Thoracic aorta (tissue), 2 donors: ENCODE data around the gene CNKSR3. TPM values are rescaled to one million over a fixed set of nuclear protein-coding genes. Genes with fewer than 3 reads are reported as not detected.

Source experiments
- ATAC-seq: fragments of 150-250 bp; one replicate; pipeline ENCODE4 v1.8.0; 2017; ENCODE audit warnings: low read depth; ENCODE audit not compliant: insufficient number of reproducible peaks, low FRiP score
- DNase-seq: peaks from one replicate; pipeline ENCODE4 v3.0.0-alpha.2; 2020; ENCODE audit warnings: low spot score
- H3K27ac ChIP-seq, 2 donors: fragments of 200-600 bp; sonication (generic); 1 replicate in 1 of 2; 2 replicates in 1 of 2; pipeline ENCODE4 v1.5.1; 2016; ENCODE audit warnings: mild to moderate bottlenecking in 2 of 2, moderate library complexity in 2 of 2
- H3K27me3 ChIP-seq: fragments of 200-600 bp; sonication (generic); replicated peaks from 2 replicates; pipeline ENCODE4 v1.6.0; 2016; ENCODE audit warnings: mild to moderate bottlenecking; ENCODE audit not compliant: insufficient read depth
- H3K36me3 ChIP-seq: fragments of 200-600 bp; sonication (generic); one replicate; pipeline ENCODE4 v1.5.1; 2016
- H3K4me1 ChIP-seq, 2 donors: fragments of 200-600 bp; sonication (generic); 1 replicate in 1 of 2; 2 replicates in 1 of 2; pipeline versions ENCODE4 v1.5.1 to v1.6.0; 2016; ENCODE audit warnings: low read depth in 2 of 2, mild to moderate bottlenecking in 1 of 2; ENCODE audit not compliant: control insufficient read depth in 1 of 2
- H3K4me3 ChIP-seq: fragments of 200-600 bp; sonication (generic); 2 replicates; pipeline ENCODE4 v1.5.1; 2016; ENCODE audit warnings: mild to moderate bottlenecking
- H3K9me3 ChIP-seq: fragments of 200-600 bp; sonication (generic); 2 replicates; pipeline ENCODE4 v1.5.1; 2016
- CTCF ChIP-seq: fragments of 200-600 bp; sonication (generic); IDR thresholded peaks from one replicate; pipeline ENCODE4 v1.5.1; 2019; ENCODE audit warnings: antibody characterized with exemption
- total RNA-seq, 2 donors: library from RNA; depleted of rRNA; stranded (reverse); fragments of >200 nt; gene quantifications; one replicate each; pipeline versions ENCODE4 v1.1.0 to v1.2.3, GENCODE V29; 2016

The CNKSR3 gene
- total RNA-seq, 2 donors from 2014 or later, result 20.2 to 22.9 TPM

GRCh38 chr6:154361476-154361875 lies 149.0 kb downstream of the CNKSR3 start:
- no peak for TF ChIP-seq CTCF
- Histone ChIP-seq H3K4me3 (no peak overlapping the region), H3K27ac (no peak overlapping the region), H3K27me3 (no peaks in the 10 kb centered on the region), H3K36me3 (no peaks in the 10 kb centered on the region), H3K4me1 (no peaks in the 10 kb centered on the region), H3K9me3 (no peaks in the 10 kb centered on the region)
- ATAC-seq, result no peak
- DNase-seq, result no peak

GRCh38 chr6:154360476-154360875 lies 150.0 kb downstream of the CNKSR3 start:
- Histone ChIP-seq H3K4me3 (no peak overlapping the region), H3K27ac (no peak overlapping the region), H3K36me3 (no peaks in the 10 kb centered on the region), H3K4me1 (no peaks in the 10 kb centered on the region), H3K27me3 (no peaks in the 10 kb centered on the region), H3K9me3 (no peaks in the 10 kb centered on the region)
- TF ChIP-seq CTCF, result no peak
- ATAC-seq (no peak), DNase-seq (no peak)

- Histone ChIP-seq H3K27me3 (no peaks in the 10 kb centered on the region), H3K27ac (no peak overlapping the region), H3K4me1 (no peaks in the 10 kb centered on the region), H3K36me3 (no peaks in the 10 kb centered on the region), H3K4me3 (no peak overlapping the region), H3K9me3 (no peaks in the 10 kb centered on the region)
- no peak for DNase-seq
- no peak for ATAC-seq
- TF ChIP-seq CTCF, result no peak
Measured at GRCh38 chr6:154359679-154360078, 150.8 kb downstream of the CNKSR3 start.

GRCh38 chr6:154359161-154359574 lies 151.3 kb downstream of the CNKSR3 start:
- peak overlapping the region; percentile 41 for H3K4me3 ChIP-seq
- DNase-seq, result no peak
- H3K36me3 ChIP-seq, result no peaks in the 10 kb centered on the region
- no peaks in the 10 kb centered on the region for H3K4me1 ChIP-seq
- H3K27ac ChIP-seq, result no peak overlapping the region
- TF ChIP-seq CTCF, result no peak
- H3K27me3 ChIP-seq, result no peaks in the 10 kb centered on the region
- no peaks in the 10 kb centered on the region for H3K9me3 ChIP-seq
- no peak for ATAC-seq

- no peak for TF ChIP-seq CTCF
- no peaks in the 10 kb centered on the region for H3K36me3 ChIP-seq
- ATAC-seq, result no peak
- H3K4me3 ChIP-seq, result no peak overlapping the region
- no peaks in the 10 kb centered on the region for H3K27me3 ChIP-seq
- H3K27ac ChIP-seq, result no peak overlapping the region
- H3K9me3 ChIP-seq, result no peaks in the 10 kb centered on the region
- no peaks in the 10 kb centered on the region for H3K4me1 ChIP-seq
- DNase-seq, result no peak
Measured at GRCh38 chr6:154358019-154358545, 152.4 kb downstream of the CNKSR3 start.
